Spleen (tissue), 7 donors: ENCODE measurements around the gene DENND2D.

Experiments used
- CTCF ChIP-seq, 11 experiments: fragments of 200-600 bp in 7 of 11; fragments of 450-650 bp in 4 of 11; sonication (generic) in 4 of 11; IDR thresholded peaks in 8 of 11; conservative IDR thresholded peaks in 3 of 11; 1 replicate in 7 of 11; 2 replicates in 4 of 11; pipeline versions ENCODE4 v1.4.0 to v1.8.0; 2016 to 2021; ENCODE audit warnings: antibody characterized with exemption in 11 of 11, inconsistent platforms in 4 of 11, mild to moderate bottlenecking in 1 of 11
- POLR2A ChIP-seq, 3 donors: fragments of 450-650 bp; IDR thresholded peaks; one replicate each; pipeline ENCODE4 v1.5.1; 2017; ENCODE audit warnings: antibody characterized with exemption in 3 of 3, mild to moderate bottlenecking in 1 of 3
- POLR2AphosphoS5 ChIP-seq, 3 donors: sonication (generic); formaldehyde crosslinking; IDR thresholded peaks; one replicate each; pipeline ENCODE4 v1.5.1; 2017; ENCODE audit warnings: antibody characterized with exemption in 3 of 3
- donor health status: DM: no; HTN: no; CAD: no; lungs with moderate emphysema.
- donor health status: DM: no; HTN: no; CAD: no.
- donor health status: DM: no; HTN: no; CAD: no.

GRCh38 chr1:111211921-111212320, 11.5 kb upstream of the DENND2D start:
- TF ChIP-seq CTCF (IDR thresholded peaks at IDR 0.05 in 8 of 11, conservative IDR thresholded peaks at IDR 0.05 in 3 of 11) (no peak), POLR2AphosphoS5 (IDR thresholded peaks at IDR 0.05) (no peak), POLR2A (IDR thresholded peaks at IDR 0.05) (no peak)
